Mesenchymal stem cell (in vitro differentiated cells and primary cell): ENCODE data around the gene ARMC9.

Experiments
- DNase-seq: peaks from one replicate; pipeline ENCODE4 v3.0.0-alpha.2; 2013
- H2AFZ ChIP-seq: one replicate; pipeline ENCODE4 v1.6.1; 2013; ENCODE audit warnings: low read depth, mild to moderate bottlenecking, control low read depth, inconsistent platforms, low read length, moderate library complexity
- H2AK5ac ChIP-seq: 2 replicates; pipeline ENCODE4 v1.6.1; 2013; ENCODE audit warnings: low read length, moderate library complexity, mild to moderate bottlenecking, inconsistent platforms; ENCODE audit not compliant: severe bottlenecking
- H2BK120ac ChIP-seq: one replicate; pipeline ENCODE4 v1.6.1; 2013; ENCODE audit warnings: low read depth, mild to moderate bottlenecking, inconsistent platforms, low read length, moderate library complexity
- H2BK12ac ChIP-seq, 2 experiments: one replicate each; pipeline ENCODE4 v1.6.1; 2013; ENCODE audit warnings: inconsistent platforms in 2 of 2, low read length in 2 of 2, mild to moderate bottlenecking in 2 of 2, moderate library complexity in 2 of 2, control low read depth in 1 of 2
- H2BK15ac ChIP-seq: one replicate; pipeline ENCODE4 v1.6.1; 2013; ENCODE audit warnings: mild to moderate bottlenecking, low read depth, inconsistent platforms; ENCODE audit not compliant: poor library complexity, severe bottlenecking
- H2BK5ac ChIP-seq: 2 replicates; pipeline ENCODE4 v1.6.1; 2013; ENCODE audit warnings: low read depth, mild to moderate bottlenecking, low read length, control low read depth, inconsistent platforms; ENCODE audit not compliant: poor library complexity, severe bottlenecking
- H3K14ac ChIP-seq, 2 experiments: one replicate each; pipeline ENCODE4 v1.6.1; 2013; ENCODE audit warnings: inconsistent platforms in 2 of 2, low read length in 2 of 2, control low read depth in 1 of 2, mild to moderate bottlenecking in 1 of 2, moderate library complexity in 1 of 2
- H3K18ac ChIP-seq, 2 experiments: one replicate each; pipeline ENCODE4 v1.6.1; 2013; ENCODE audit warnings: inconsistent platforms in 2 of 2, low read length in 2 of 2, control low read depth in 1 of 2, low read depth in 1 of 2, mild to moderate bottlenecking in 1 of 2
- H3K23ac ChIP-seq, 2 experiments: one replicate each; pipeline ENCODE4 v1.6.1; 2013; ENCODE audit warnings: inconsistent platforms in 2 of 2, low read length in 2 of 2, mild to moderate bottlenecking in 2 of 2, moderate library complexity in 2 of 2, control low read depth in 1 of 2
- H3K27ac ChIP-seq: 2 replicates; pipeline ENCODE4 v1.5.1; 2013; ENCODE audit warnings: mild to moderate bottlenecking, moderate library complexity, low read length, control low read depth, inconsistent platforms; ENCODE audit not compliant: poor library complexity, severe bottlenecking
- H3K27me3 ChIP-seq, 2 experiments: 2 replicates each; pipeline versions ENCODE4 v1.6.1 to v1.7.0; 2013; ENCODE audit warnings: low read length in 2 of 2, mild to moderate bottlenecking in 2 of 2, moderate library complexity in 2 of 2, control low read depth in 1 of 2, inconsistent platforms in 1 of 2; ENCODE audit not compliant: control insufficient read depth in 1 of 2, insufficient read depth in 1 of 2
- H3K36me3 ChIP-seq, 2 experiments: 2 replicates each; pipeline versions ENCODE4 v1.6.1 to v1.7.0; 2013; ENCODE audit warnings: low read length in 2 of 2, control low read depth in 1 of 2, inconsistent platforms in 1 of 2, low read depth in 1 of 2, mild to moderate bottlenecking in 1 of 2; ENCODE audit not compliant: insufficient read depth in 2 of 2, control insufficient read depth in 1 of 2
- H3K4ac ChIP-seq, 2 experiments: one replicate each; pipeline ENCODE4 v1.6.1; 2013; ENCODE audit warnings: inconsistent platforms in 2 of 2, low read length in 2 of 2, mild to moderate bottlenecking in 2 of 2, moderate library complexity in 2 of 2, control low read depth in 1 of 2, low read depth in 1 of 2
- H3K4me1 ChIP-seq: 2 replicates; pipeline ENCODE4 v1.6.1; 2013; ENCODE audit warnings: low read depth, low read length, control low read depth; ENCODE audit not compliant: control insufficient read depth, insufficient read depth
- H3K4me2 ChIP-seq: 2 replicates; pipeline ENCODE4 v1.6.1; 2013; ENCODE audit warnings: low read length, mild to moderate bottlenecking, inconsistent platforms; ENCODE audit not compliant: poor library complexity, severe bottlenecking
- H3K4me3 ChIP-seq, 2 experiments: 2 replicates each; pipeline versions ENCODE4 v1.5.1 to v1.7.0; 2013; ENCODE audit warnings: low read length in 2 of 2, mild to moderate bottlenecking in 2 of 2, control low read depth in 1 of 2, low read depth in 1 of 2; ENCODE audit not compliant: insufficient read depth in 1 of 2
- H3K79me1 ChIP-seq: replicated peaks from 2 replicates; pipeline ENCODE4 v1.6.1; 2013; ENCODE audit warnings: mild to moderate bottlenecking, control low read depth, low read length, inconsistent platforms; ENCODE audit not compliant: poor library complexity, severe bottlenecking
- H3K9ac ChIP-seq: 2 replicates; pipeline ENCODE4 v1.7.0; 2013; ENCODE audit warnings: mild to moderate bottlenecking, low read length, moderate library complexity
- H3K9me3 ChIP-seq: 2 replicates; pipeline ENCODE4 v1.7.0; 2013; ENCODE audit warnings: mild to moderate bottlenecking, low read length; ENCODE audit not compliant: control insufficient read depth
- H4K8ac ChIP-seq: one replicate; pipeline ENCODE4 v1.6.1; 2013; ENCODE audit warnings: inconsistent platforms, mild to moderate bottlenecking, low read length, moderate library complexity
- H4K91ac ChIP-seq: one replicate; pipeline ENCODE4 v1.6.1; 2013; ENCODE audit warnings: mild to moderate bottlenecking, low read length, inconsistent platforms
- WGBS: methylation state at CpG from one replicate; pipeline ENCODE4 v1.1.7; 2013; ENCODE audit warnings: mixed read lengths; 5-methylcytosine and 5-hydroxymethylcytosine counted together

ARMC9 gene

DNA sequence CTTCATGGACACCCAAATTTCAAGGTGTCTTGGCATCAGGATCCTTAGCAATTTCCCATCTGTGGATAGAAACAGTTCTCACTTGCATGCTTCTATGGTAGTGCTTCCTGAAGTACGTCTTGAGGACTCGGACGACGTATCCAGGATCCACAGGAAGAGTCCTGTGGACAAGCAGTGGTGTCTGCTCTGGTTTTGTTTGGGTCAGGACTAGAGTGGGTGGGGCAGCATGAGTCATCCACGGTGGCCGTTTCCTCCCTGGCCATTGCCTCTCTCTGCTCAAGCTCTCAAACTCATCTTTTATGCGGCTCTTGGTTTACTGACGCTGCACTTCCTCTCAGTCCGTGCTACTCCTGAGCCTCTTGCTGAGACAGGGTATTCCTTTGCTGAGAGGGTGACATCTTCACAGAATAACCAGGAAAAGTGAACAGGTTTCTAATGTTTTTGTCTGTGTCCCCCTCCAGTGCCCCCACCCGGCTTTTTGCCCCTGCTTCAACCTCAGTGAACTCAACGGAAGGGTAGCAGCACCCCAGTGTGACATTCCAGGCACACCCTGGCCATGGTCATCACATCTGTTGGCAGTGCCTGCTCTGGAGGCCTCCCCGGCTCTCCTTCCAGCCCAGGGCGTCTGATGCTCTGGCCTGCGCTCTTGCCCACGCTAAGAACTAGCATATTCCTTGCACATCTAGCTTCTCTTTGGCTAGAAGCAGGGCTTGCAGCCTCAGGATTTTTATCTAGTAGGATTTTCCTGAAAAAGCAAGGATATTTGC is 62.2 kb downstream of the ARMC9 start:
- H3K27ac ChIP-seq, result no peak overlapping the region
- H3K9ac ChIP-seq, result no peak overlapping the region
- no peak overlapping the region for H2AK5ac ChIP-seq
- peak; percentile 80 for DNase-seq
- H3K9me3 ChIP-seq, result no peaks in the 10 kb centered on the region
- no peak overlapping the region for H2BK120ac ChIP-seq
- H3K4ac ChIP-seq, result no peak overlapping the region
- H3K18ac ChIP-seq, result peak overlapping the region in 1 of 2 experiments; percentile 73
- H3K14ac ChIP-seq, result no peak overlapping the region
- no peak overlapping the region for H2BK15ac ChIP-seq
- H2BK12ac ChIP-seq, result no peak overlapping the region
- no peak overlapping the region for H2BK5ac ChIP-seq
- 58% methylated on average over 15 of the region's 15 CpGs for WGBS
- no peak overlapping the region for H3K23ac ChIP-seq
- H3K4me1 ChIP-seq, result peaks cover 6% of the 10 kb centered on the region
- no peak overlapping the region for H3K4me3 ChIP-seq
- H4K91ac ChIP-seq, result peak overlapping the region; percentile 19
- no peak overlapping the region for H3K4me2 ChIP-seq
- H3K79me1 ChIP-seq, result peaks cover 3% of the 10 kb centered on the region
- no peak overlapping the region for H4K8ac ChIP-seq
- no peaks in the 10 kb centered on the region for H3K27me3 ChIP-seq
- H3K36me3 ChIP-seq, result peaks cover 59 to 86% of the 10 kb centered on the region in 2 experiments
- no peak overlapping the region for H2AFZ ChIP-seq

- H2AK5ac ChIP-seq, result no peak overlapping the region
- no peak overlapping the region for H3K18ac ChIP-seq
- no peaks in the 10 kb centered on the region for H3K9me3 ChIP-seq
- H3K4me2 ChIP-seq, result no peak overlapping the region
- no peak overlapping the region for H2BK15ac ChIP-seq
- H3K4me1 ChIP-seq, result peaks cover 6% of the 10 kb centered on the region
- no peak overlapping the region for H4K91ac ChIP-seq
- no peak overlapping the region for H3K9ac ChIP-seq
- no peak overlapping the region for H3K27ac ChIP-seq
- H4K8ac ChIP-seq, result no peak overlapping the region
- no peak overlapping the region for H3K4me3 ChIP-seq
- WGBS, result 87% methylated on average over 9 of the region's 10 CpGs
- no peak overlapping the region for H3K23ac ChIP-seq
- H3K36me3 ChIP-seq, result peaks cover 51 to 90% of the 10 kb centered on the region in 2 experiments
- H3K79me1 ChIP-seq, result peaks cover 10% of the 10 kb centered on the region
- H3K27me3 ChIP-seq, result no peaks in the 10 kb centered on the region
- no peak overlapping the region for H2BK5ac ChIP-seq
- no peak overlapping the region for H2AFZ ChIP-seq
- H3K14ac ChIP-seq, result no peak overlapping the region
- H3K4ac ChIP-seq, result no peak overlapping the region
- H2BK120ac ChIP-seq, result no peak overlapping the region
- peak; percentile 54 for DNase-seq
- H2BK12ac ChIP-seq, result no peak overlapping the region
Measured at GRCh38 chr2:231263118-231263831, 64.8 kb downstream of the ARMC9 start.

GRCh38 chr2:231270221-231271114 is 72.0 kb downstream of the ARMC9 start:
- peaks cover 4% of the 10 kb centered on the region for H3K4me1 ChIP-seq
- H2BK5ac ChIP-seq, result no peak overlapping the region
- 93% methylated on average over 19 of the region's 20 CpGs for WGBS
- H4K91ac ChIP-seq, result no peak overlapping the region
- H3K23ac ChIP-seq, result no peak overlapping the region
- no peak overlapping the region for H2BK12ac ChIP-seq
- H2AFZ ChIP-seq, result no peak overlapping the region
- H3K4ac ChIP-seq, result no peak overlapping the region
- DNase-seq, result no peak
- H2BK15ac ChIP-seq, result no peak overlapping the region
- peaks cover 23% of the 10 kb centered on the region for H3K79me1 ChIP-seq
- no peaks in the 10 kb centered on the region for H3K27me3 ChIP-seq
- no peak overlapping the region for H2BK120ac ChIP-seq
- H3K4me2 ChIP-seq, result no peak overlapping the region
- no peak overlapping the region for H3K27ac ChIP-seq
- no peak overlapping the region for H3K4me3 ChIP-seq
- no peak overlapping the region for H3K18ac ChIP-seq
- no peak overlapping the region for H3K9ac ChIP-seq
- H3K9me3 ChIP-seq, result no peaks in the 10 kb centered on the region
- H3K36me3 ChIP-seq, result peaks cover 49 to 96% of the 10 kb centered on the region in 2 experiments
- H2AK5ac ChIP-seq, result no peak overlapping the region
- H3K14ac ChIP-seq, result no peak overlapping the region
- H4K8ac ChIP-seq, result no peak overlapping the region
